HCT116 (cell line): ENCODE measurements around the gene XNDC1N. TPM values are rescaled to one million over a fixed set of nuclear protein-coding genes. Genes with fewer than 3 reads are reported as not detected.

ENCODE experiments used
- ATAC-seq: fragments of 200-7000 bp; cut with Tn5 transposase; 2 replicates; pipeline ENCODE4 v1.9.1; 2020; ENCODE audit warnings: mild to moderate bottlenecking, moderate library complexity
- BruUV-seq: library from RNA; stranded (reverse); fragments of 400-500 nt; replicated peaks from 2 replicates; lab custom pipeline; 2021; lab: Mats Ljungman, UMichigan
- CTCF ChIA-PET: fragments of 300-600 bp; sonication (Branson Sonifier 250); formaldehyde crosslinking; loops from one replicate; lab custom pipeline; 2021; ENCODE audit warnings: antibody characterized with exemption; lab: Charles Lee
- POLR2A ChIA-PET: fragments of 300-600, 350-600 bp; sonication (Branson Sonifier 250); formaldehyde crosslinking; loops from one replicate; lab custom pipeline; 2021; ENCODE audit warnings: antibody characterized with exemption; lab: Charles Lee
- RAD21 ChIA-PET, 2 experiments: fragments of 300-600 bp; sonication (Branson Sonifier 250); formaldehyde crosslinking; loops; one replicate each; lab custom pipeline; 2023; ENCODE audit warnings: low total read pairs in 2 of 2; ENCODE audit not compliant: uncharacterized antibody in 2 of 2, unreplicated experiment in 2 of 2, low non-redundant PET in 1 of 2; lab: Charles Lee
- DNase-seq: peaks from one replicate; pipeline ENCODE4 v3.0.0-alpha.2; 2010; ENCODE audit warnings: low read depth, low spot score
- H2AFZ ChIP-seq: fragments of 200-600 bp; shearing (Covaris generic), sonication (generic); 2 replicates; pipeline ENCODE4 v1.6.1; 2017; ENCODE audit warnings: low read depth, mixed run types, mixed read lengths, antibody characterized with exemption, low read length; ENCODE audit not compliant: poor library complexity, severe bottlenecking
- H3K27ac ChIP-seq: 2 replicates; pipeline ENCODE4 v1.5.1; 2012; ENCODE audit warnings: low read depth, low read length
- H3K27me3 ChIP-seq: fragments of 200-600 bp; sonication (generic); 2 replicates; pipeline ENCODE4 v1.6.1; 2016; ENCODE audit warnings: mixed run types, low read length, mixed read lengths; ENCODE audit not compliant: insufficient read depth
- H3K36me3 ChIP-seq, 2 experiments: fragments of 200-500 bp in 1 of 2; fragments of 200-600 bp in 1 of 2; sonication (Bioruptor generic) in 1 of 2; sonication (generic) in 1 of 2; 2 replicates each; pipeline versions ENCODE4 v1.5.1 to v1.6.1; 2014 to 2016; ENCODE audit warnings: low read length in 2 of 2, inconsistent platforms in 1 of 2, mixed read lengths in 1 of 2, mixed run types in 1 of 2; ENCODE audit not compliant: insufficient read depth in 2 of 2, control insufficient read depth in 1 of 2
- H3K4me1 ChIP-seq, 2 experiments: fragments of 200-600 bp in 1 of 2; sonication (generic) in 1 of 2; 2 replicates each; pipeline versions ENCODE4 v1.5.1 to v1.6.1; 2012 to 2017; ENCODE audit warnings: low read length in 2 of 2, inconsistent platforms in 1 of 2, mild to moderate bottlenecking in 1 of 2, mixed read lengths in 1 of 2, mixed run types in 1 of 2, moderate library complexity in 1 of 2; ENCODE audit not compliant: insufficient read depth in 2 of 2, control insufficient read depth in 1 of 2
- H3K4me2 ChIP-seq: fragments of 200-600 bp; sonication (generic); 2 replicates; pipeline ENCODE4 v1.6.1; 2017; ENCODE audit warnings: mixed run types, low read length, mixed read lengths
- H3K4me3 ChIP-seq, 2 experiments: fragments of 200-600 bp in 1 of 2; sonication (generic) in 1 of 2; replicated peaks in 1 of 2; 2 replicates each; pipeline ENCODE4 v1.5.1; 2011 to 2016; ENCODE audit warnings: low read length in 2 of 2, control low read depth in 1 of 2, low read depth in 1 of 2, mild to moderate bottlenecking in 1 of 2, mixed read lengths in 1 of 2, mixed run types in 1 of 2
- H3K79me2 ChIP-seq: fragments of 200-600 bp; sonication (generic); 2 replicates; pipeline ENCODE4 v1.6.1; 2017; ENCODE audit warnings: mild to moderate bottlenecking, mixed run types, low read length, moderate library complexity, mixed read lengths; ENCODE audit not compliant: insufficient read depth
- H3K9ac ChIP-seq: fragments of 200-600 bp; sonication (generic); 2 replicates; pipeline ENCODE4 v1.6.1; 2016; ENCODE audit warnings: low read length, mixed read lengths
- H3K9me2 ChIP-seq: fragments of 200-600 bp; sonication (generic), shearing (Covaris generic); 2 replicates; pipeline ENCODE4 v1.6.1; 2017; ENCODE audit warnings: mixed run types, mild to moderate bottlenecking, moderate library complexity; ENCODE audit not compliant: insufficient read depth
- H3K9me3 ChIP-seq, 2 experiments: fragments of 200-500 bp in 1 of 2; fragments of 200-600 bp in 1 of 2; sonication (Bioruptor generic) in 1 of 2; sonication (generic) in 1 of 2; 2 replicates each; pipeline ENCODE4 v1.6.1; 2014 to 2017; ENCODE audit warnings: low read length in 2 of 2, mixed read lengths in 2 of 2, inconsistent platforms in 1 of 2, low read depth in 1 of 2, mild to moderate bottlenecking in 1 of 2, mixed run types in 1 of 2, moderate library complexity in 1 of 2; ENCODE audit not compliant: control insufficient read depth in 1 of 2, insufficient read depth in 1 of 2
- H4K20me1 ChIP-seq: fragments of 200-600 bp; sonication (generic), shearing (Covaris generic); 2 replicates; pipeline ENCODE4 v1.6.1; 2017; ENCODE audit warnings: mixed run types, mild to moderate bottlenecking, moderate library complexity; ENCODE audit not compliant: insufficient read depth
- ATF3 ChIP-seq: IDR thresholded peaks from 2 replicates; pipeline ENCODE4 v1.6.1; 2012
- CEBPB ChIP-seq: IDR thresholded peaks from 2 replicates; pipeline ENCODE4 v1.6.1; 2012; ENCODE audit warnings: low read depth
- EGR1 ChIP-seq: IDR thresholded peaks from 2 replicates; pipeline ENCODE4 v1.6.1; 2012; ENCODE audit warnings: low read depth
- ELF1 ChIP-seq: IDR thresholded peaks from 2 replicates; pipeline ENCODE4 v1.6.1; 2012; ENCODE audit warnings: low read depth, borderline replicate concordance
- MAX ChIP-seq: IDR thresholded peaks from 2 replicates; pipeline ENCODE4 v1.6.1; 2012
- REST ChIP-seq: IDR thresholded peaks from 2 replicates; pipeline ENCODE4 v1.6.1; 2012; ENCODE audit warnings: low read depth
- SIN3A ChIP-seq: IDR thresholded peaks from 2 replicates; pipeline ENCODE4 v1.6.1; 2012; ENCODE audit warnings: low read depth
- intact Hi-C: fragments of 100-400 bp; cut with micrococcal nuclease; formaldehyde crosslinking; loops from 2 replicates; pipeline ENCODE4 v1.10.0; 2022
- total RNA-seq: library from RNA; stranded (reverse); gene quantifications from one replicate; pipeline ENCODE4 v1.2.1, GENCODE V29; 2021; ENCODE audit not compliant: unreplicated experiment
- TF ChIP-seq, protein P1 (sequence below): IDR thresholded peaks from 2 replicates; pipeline ENCODE4 v1.6.1; 2011; ENCODE audit warnings: mild to moderate bottlenecking, low read length, moderate library complexity; ENCODE audit not compliant: insufficient replicate concordance; ENCODE audit errors: extremely low read depth

The XNDC1N gene
- total RNA-seq, 1 experiment from 2014 or later: 7.5 TPM

DNA sequence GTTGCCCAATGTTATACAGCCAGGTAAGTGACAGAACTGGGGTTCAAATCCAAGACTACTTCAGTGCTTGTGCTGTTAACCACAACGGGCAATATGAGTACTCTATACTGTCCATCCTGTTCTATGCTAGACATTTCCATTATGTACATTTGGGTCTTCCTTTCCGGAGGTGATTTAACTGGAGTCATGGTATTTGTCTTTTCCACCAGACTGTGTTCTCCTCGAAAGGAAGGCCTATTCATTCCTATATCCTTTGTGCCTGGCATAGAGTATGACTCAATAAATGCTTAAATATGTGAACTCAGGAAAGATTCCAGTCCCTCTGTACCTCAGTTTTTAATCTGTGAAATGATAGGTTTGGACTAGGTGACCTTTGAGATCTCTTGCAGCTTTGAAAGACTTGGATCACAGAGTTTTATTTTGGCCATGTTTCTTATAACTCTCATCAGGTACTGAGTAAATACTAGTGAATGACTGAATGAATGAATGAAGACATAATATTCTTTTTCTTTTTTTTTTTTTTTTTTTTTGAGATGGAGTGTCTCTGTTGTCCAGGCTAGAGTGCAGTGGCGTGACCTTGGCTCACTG is 7.0 kb upstream of the XNDC1N start:
- intact Hi-C loops: no loop called here
- Histone ChIP-seq H3K4me1 (peaks cover 0 to 20% of the 10 kb centered on the region in 2 experiments; a peak in 3 of 4 replicates), H4K20me1 (no peaks in the 10 kb centered on the region; the same call in 1 of the 2 replicates)

More for the DNA sequence above, 7.0 kb upstream of the XNDC1N start:
- Histone ChIP-seq H3K9me3 (no peaks in the 10 kb centered on the region), H3K4me3 (no peak overlapping the region), H3K9ac (no peak overlapping the region), H2AFZ (no peak overlapping the region), H3K27me3 (no peaks in the 10 kb centered on the region), H3K4me2 (no peak overlapping the region), H3K79me2 (peaks cover 96% of the 10 kb centered on the region), H3K36me3 (no peaks in the 10 kb centered on the region; a peak in 1 of 4 replicates), H3K27ac (no peak overlapping the region), H3K9me2 (no peaks in the 10 kb centered on the region)
- DNase-seq: no peak
- no peak for TF ChIP-seq SIN3A
- TF ChIP-seq CEBPB: no peak
- TF ChIP-seq REST: no peak
- TF ChIP-seq ATF3: no peak
- TF ChIP-seq EGR1: no peak
- no peak for TF ChIP-seq ELF1
- TF ChIP-seq, protein P1, sequence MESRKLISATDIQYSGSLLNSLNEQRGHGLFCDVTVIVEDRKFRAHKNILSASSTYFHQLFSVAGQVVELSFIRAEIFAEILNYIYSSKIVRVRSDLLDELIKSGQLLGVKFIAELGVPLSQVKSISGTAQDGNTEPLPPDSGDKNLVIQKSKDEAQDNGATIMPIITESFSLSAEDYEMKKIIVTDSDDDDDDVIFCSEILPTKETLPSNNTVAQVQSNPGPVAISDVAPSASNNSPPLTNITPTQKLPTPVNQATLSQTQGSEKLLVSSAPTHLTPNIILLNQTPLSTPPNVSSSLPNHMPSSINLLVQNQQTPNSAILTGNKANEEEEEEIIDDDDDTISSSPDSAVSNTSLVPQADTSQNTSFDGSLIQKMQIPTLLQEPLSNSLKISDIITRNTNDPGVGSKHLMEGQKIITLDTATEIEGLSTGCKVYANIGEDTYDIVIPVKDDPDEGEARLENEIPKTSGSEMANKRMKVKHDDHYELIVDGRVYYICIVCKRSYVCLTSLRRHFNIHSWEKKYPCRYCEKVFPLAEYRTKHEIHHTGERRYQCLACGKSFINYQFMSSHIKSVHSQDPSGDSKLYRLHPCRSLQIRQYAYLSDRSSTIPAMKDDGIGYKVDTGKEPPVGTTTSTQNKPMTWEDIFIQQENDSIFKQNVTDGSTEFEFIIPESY: no peak
- no peak for TF ChIP-seq MAX
- POLR2A ChIA-PET: no interaction called here
- RAD21 ChIA-PET: no interaction called here
- CTCF ChIA-PET: no interaction called here
- ATAC-seq: no peak
- BruUV-seq: no TSS peak
